T-helper 1 cell treated with Interleukin-12 subunit alpha and Interleukin-12 subunit beta and Interleukin-4 antibody, amounts not matched to agents 30 ng/mL and 1 ng/mL, for 36 hours (primary cell): ENCODE measurements around the gene LRRC47. TPM values are rescaled to one million over a fixed set of nuclear protein-coding genes. Genes with fewer than 3 reads are reported as not detected.

Source experiments
- intact Hi-C: fragments of 100-400 bp; cut with micrococcal nuclease; formaldehyde crosslinking; loops from one replicate; pipeline ENCODE4 v1.15.1; 2024
- total RNA-seq: library from RNA; stranded (reverse); gene quantifications from 2 replicates; pipeline ENCODE4 v1.2.3, GENCODE V29; 2022

The LRRC47 gene
- total RNA-seq, 1 donor from 2014 or later, result 43.5 TPM

DNA sequence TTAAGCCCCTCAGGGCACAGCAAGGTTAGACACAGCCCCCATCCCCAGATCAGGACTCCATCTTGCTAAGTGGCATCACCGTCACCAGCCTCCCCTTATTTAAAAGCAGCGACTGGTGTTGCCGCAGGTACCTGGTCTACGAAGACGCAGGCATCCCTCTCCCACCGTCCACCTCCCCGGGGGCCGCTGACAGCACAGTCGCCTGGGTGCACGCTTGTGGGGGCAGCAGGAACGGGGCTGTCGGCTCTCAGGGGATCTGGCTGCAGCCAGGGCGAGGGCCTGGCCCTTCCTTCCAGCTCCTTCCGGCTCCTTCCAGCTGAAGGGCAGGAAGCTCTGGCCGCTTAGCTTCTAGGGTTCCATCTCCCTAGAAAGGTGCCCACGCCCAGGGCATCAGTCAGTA is 61.7 kb downstream of the LRRC47 start:
- intact Hi-C loops, result no loop called here

GRCh38 chr1:3733883-3734589 is 62.3 kb downstream of the LRRC47 start:
- intact Hi-C loops, result no loop called here

DNA sequence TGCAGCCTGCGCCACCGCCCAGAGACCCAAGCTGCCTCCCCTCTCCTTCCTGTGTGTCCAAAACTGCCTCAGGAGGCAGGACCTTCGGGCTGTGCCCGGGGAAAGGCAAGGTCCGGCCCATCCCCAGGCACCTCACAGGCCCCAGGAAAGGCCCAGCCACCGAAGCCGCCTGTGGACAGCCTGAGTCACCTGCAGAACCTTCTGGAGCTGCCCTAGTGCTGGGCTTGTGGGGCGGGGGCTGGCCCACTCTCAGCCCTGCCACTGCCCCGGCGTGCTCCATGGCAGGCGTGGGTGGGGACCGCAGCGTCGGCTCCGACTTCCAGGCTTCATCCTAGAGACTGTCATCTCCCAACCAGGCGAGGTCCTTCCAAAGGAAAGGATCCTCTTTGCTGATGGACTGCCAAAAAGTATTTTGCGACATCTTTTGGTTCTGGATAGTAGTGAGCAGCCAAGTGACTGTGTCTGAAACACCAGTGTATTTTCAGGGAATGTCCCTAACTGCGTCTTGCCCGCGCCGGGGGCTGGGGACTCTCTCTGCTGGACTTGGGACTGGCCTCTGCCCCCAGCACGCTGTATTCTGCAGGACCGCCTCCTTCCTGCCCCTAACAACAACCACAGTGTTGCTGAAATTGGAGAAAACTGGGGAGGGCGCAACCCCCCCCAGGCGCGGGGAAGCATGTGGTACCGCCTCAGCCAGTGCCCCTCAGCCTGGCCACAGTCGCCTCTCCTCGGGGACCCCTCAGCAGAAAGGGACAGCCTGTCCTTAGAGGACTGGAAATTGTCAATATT is 63.0 kb downstream of the LRRC47 start:
- intact Hi-C loops, result no loop called here

DNA sequence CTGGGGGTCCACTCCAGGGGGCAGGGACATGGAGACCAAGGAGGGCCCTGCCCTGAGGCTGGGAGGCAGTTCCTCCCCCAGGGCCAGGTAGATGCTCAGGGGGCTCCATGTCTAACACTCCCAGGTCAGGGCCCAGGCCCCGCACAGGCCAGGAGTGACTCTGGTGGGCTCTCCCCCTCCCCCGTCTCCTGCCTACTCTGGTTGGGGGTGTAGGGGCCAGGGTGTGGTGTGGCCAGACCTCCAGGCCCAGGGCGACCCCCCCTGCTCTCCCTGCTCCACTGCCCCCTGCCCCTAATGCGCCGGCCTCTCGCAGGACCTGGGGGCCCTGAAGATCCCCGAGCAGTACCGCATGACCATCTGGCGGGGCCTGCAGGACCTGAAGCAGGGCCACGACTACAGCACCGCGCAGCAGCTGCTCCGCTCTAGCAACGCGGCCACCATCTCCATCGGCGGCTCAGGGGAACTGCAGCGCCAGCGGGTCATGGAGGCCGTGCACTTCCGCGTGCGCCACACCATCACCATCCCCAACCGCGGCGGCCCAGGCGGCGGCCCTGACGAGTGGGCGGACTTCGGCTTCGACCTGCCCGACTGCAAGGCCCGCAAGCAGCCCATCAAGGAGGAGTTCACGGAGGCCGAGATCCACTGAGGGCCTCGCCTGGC is 63.7 kb downstream of the LRRC47 start:
- intact Hi-C loops, result no loop called here

GRCh38 chr1:3731583-3732433 is 64.5 kb downstream of the LRRC47 start:
- intact Hi-C loops, result no loop called here

GRCh38 chr1:3730543-3731247 is 65.6 kb downstream of the LRRC47 start:
- intact Hi-C loops, result no loop called here

- intact Hi-C loops, result no loop called here
Observed at GRCh38 chr1:3729594-3730542, 66.4 kb downstream of the LRRC47 start.

Other genes starting within 250 kb of the LRRC47 start
- gene MEGF6, start 185.0 kb downstream of the LRRC47 start, total RNA-seq, result 8.3 and 9.6 TPM in 2 replicates
- gene TPRG1L, start 171.5 kb downstream of the LRRC47 start, total RNA-seq, result 14.4 and 17.1 TPM in 2 replicates
- gene WRAP73, start 146.4 kb downstream of the LRRC47 start, total RNA-seq, result 32.5 and 37.7 TPM in 2 replicates
- gene TP73, start 144.0 kb downstream of the LRRC47 start, total RNA-seq, result 1.4 and 1.5 TPM in 2 replicates
- not detected in 2 replicates for gene CCDC27, start 44.0 kb downstream of the LRRC47 start, total RNA-seq
- not detected in 2 replicates for gene SMIM1, start 23.7 kb downstream of the LRRC47 start, total RNA-seq
- gene CEP104, start 60.7 kb upstream of the LRRC47 start, total RNA-seq, result 53.0 and 65.0 TPM in 2 replicates
- gene DFFB, start 61.0 kb upstream of the LRRC47 start, total RNA-seq, result 13.7 and 14.6 TPM in 2 replicates
- gene C1orf174, start 103.8 kb upstream of the LRRC47 start, total RNA-seq, result 26.6 and 30.4 TPM in 2 replicates